HCT116 (cell line): ENCODE measurements around the gene INO80. TPM values are rescaled to one million over a fixed set of nuclear protein-coding genes. Genes with fewer than 3 reads are reported as not detected.

Experiments
- ATAC-seq: fragments of 200-7000 bp; cut with Tn5 transposase; 2 replicates; pipeline ENCODE4 v1.9.1; 2020; ENCODE audit warnings: mild to moderate bottlenecking, moderate library complexity
- BruUV-seq: library from RNA; stranded (reverse); fragments of 400-500 nt; replicated peaks from 2 replicates; lab custom pipeline; 2021; lab: Mats Ljungman, UMichigan
- CTCF ChIA-PET: fragments of 300-600 bp; sonication (Branson Sonifier 250); formaldehyde crosslinking; loops from one replicate; lab custom pipeline; 2021; ENCODE audit warnings: antibody characterized with exemption; lab: Charles Lee
- POLR2A ChIA-PET: fragments of 300-600, 350-600 bp; sonication (Branson Sonifier 250); formaldehyde crosslinking; loops from one replicate; lab custom pipeline; 2021; ENCODE audit warnings: antibody characterized with exemption; lab: Charles Lee
- RAD21 ChIA-PET, 2 experiments: fragments of 300-600 bp; sonication (Branson Sonifier 250); formaldehyde crosslinking; loops; one replicate each; lab custom pipeline; 2023; ENCODE audit warnings: low total read pairs in 2 of 2; ENCODE audit not compliant: uncharacterized antibody in 2 of 2, unreplicated experiment in 2 of 2, low non-redundant PET in 1 of 2; lab: Charles Lee
- DNase-seq: peaks from one replicate; pipeline ENCODE4 v3.0.0-alpha.2; 2010; ENCODE audit warnings: low read depth, low spot score
- H2AFZ ChIP-seq: fragments of 200-600 bp; shearing (Covaris generic), sonication (generic); 2 replicates; pipeline ENCODE4 v1.6.1; 2017; ENCODE audit warnings: low read depth, mixed run types, mixed read lengths, antibody characterized with exemption, low read length; ENCODE audit not compliant: poor library complexity, severe bottlenecking
- H3K27ac ChIP-seq: 2 replicates; pipeline ENCODE4 v1.5.1; 2012; ENCODE audit warnings: low read depth, low read length
- H3K27me3 ChIP-seq: fragments of 200-600 bp; sonication (generic); 2 replicates; pipeline ENCODE4 v1.6.1; 2016; ENCODE audit warnings: mixed run types, low read length, mixed read lengths; ENCODE audit not compliant: insufficient read depth
- H3K36me3 ChIP-seq, 2 experiments: fragments of 200-500 bp in 1 of 2; fragments of 200-600 bp in 1 of 2; sonication (Bioruptor generic) in 1 of 2; sonication (generic) in 1 of 2; 2 replicates each; pipeline versions ENCODE4 v1.5.1 to v1.6.1; 2014 to 2016; ENCODE audit warnings: low read length in 2 of 2, inconsistent platforms in 1 of 2, mixed read lengths in 1 of 2, mixed run types in 1 of 2; ENCODE audit not compliant: insufficient read depth in 2 of 2, control insufficient read depth in 1 of 2
- H3K4me1 ChIP-seq, 2 experiments: fragments of 200-600 bp in 1 of 2; sonication (generic) in 1 of 2; 2 replicates each; pipeline versions ENCODE4 v1.5.1 to v1.6.1; 2012 to 2017; ENCODE audit warnings: low read length in 2 of 2, inconsistent platforms in 1 of 2, mild to moderate bottlenecking in 1 of 2, mixed read lengths in 1 of 2, mixed run types in 1 of 2, moderate library complexity in 1 of 2; ENCODE audit not compliant: insufficient read depth in 2 of 2, control insufficient read depth in 1 of 2
- H3K4me2 ChIP-seq: fragments of 200-600 bp; sonication (generic); 2 replicates; pipeline ENCODE4 v1.6.1; 2017; ENCODE audit warnings: mixed run types, low read length, mixed read lengths
- H3K4me3 ChIP-seq, 2 experiments: fragments of 200-600 bp in 1 of 2; sonication (generic) in 1 of 2; replicated peaks in 1 of 2; 2 replicates each; pipeline ENCODE4 v1.5.1; 2011 to 2016; ENCODE audit warnings: low read length in 2 of 2, control low read depth in 1 of 2, low read depth in 1 of 2, mild to moderate bottlenecking in 1 of 2, mixed read lengths in 1 of 2, mixed run types in 1 of 2
- H3K79me2 ChIP-seq: fragments of 200-600 bp; sonication (generic); 2 replicates; pipeline ENCODE4 v1.6.1; 2017; ENCODE audit warnings: mild to moderate bottlenecking, mixed run types, low read length, moderate library complexity, mixed read lengths; ENCODE audit not compliant: insufficient read depth
- H3K9ac ChIP-seq: fragments of 200-600 bp; sonication (generic); 2 replicates; pipeline ENCODE4 v1.6.1; 2016; ENCODE audit warnings: low read length, mixed read lengths
- H3K9me2 ChIP-seq: fragments of 200-600 bp; sonication (generic), shearing (Covaris generic); 2 replicates; pipeline ENCODE4 v1.6.1; 2017; ENCODE audit warnings: mixed run types, mild to moderate bottlenecking, moderate library complexity; ENCODE audit not compliant: insufficient read depth
- H3K9me3 ChIP-seq, 2 experiments: fragments of 200-500 bp in 1 of 2; fragments of 200-600 bp in 1 of 2; sonication (Bioruptor generic) in 1 of 2; sonication (generic) in 1 of 2; 2 replicates each; pipeline ENCODE4 v1.6.1; 2014 to 2017; ENCODE audit warnings: low read length in 2 of 2, mixed read lengths in 2 of 2, inconsistent platforms in 1 of 2, low read depth in 1 of 2, mild to moderate bottlenecking in 1 of 2, mixed run types in 1 of 2, moderate library complexity in 1 of 2; ENCODE audit not compliant: control insufficient read depth in 1 of 2, insufficient read depth in 1 of 2
- H4K20me1 ChIP-seq: fragments of 200-600 bp; sonication (generic), shearing (Covaris generic); 2 replicates; pipeline ENCODE4 v1.6.1; 2017; ENCODE audit warnings: mixed run types, mild to moderate bottlenecking, moderate library complexity; ENCODE audit not compliant: insufficient read depth
- CBX3 ChIP-seq: IDR thresholded peaks from 2 replicates; pipeline ENCODE4 v1.6.1; 2012; ENCODE audit warnings: low read depth
- CEBPB ChIP-seq: IDR thresholded peaks from 2 replicates; pipeline ENCODE4 v1.6.1; 2012; ENCODE audit warnings: low read depth
- EGR1 ChIP-seq: IDR thresholded peaks from 2 replicates; pipeline ENCODE4 v1.6.1; 2012; ENCODE audit warnings: low read depth
- ELF1 ChIP-seq: IDR thresholded peaks from 2 replicates; pipeline ENCODE4 v1.6.1; 2012; ENCODE audit warnings: low read depth, borderline replicate concordance
- EZH2 ChIP-seq: fragments of 200-600 bp; sonication (generic); IDR thresholded peaks from 2 replicates; pipeline ENCODE4 v1.6.1; 2017; ENCODE audit warnings: antibody characterized with exemption, mixed run types
- EZH2phosphoT487 ChIP-seq: fragments of 200-600 bp; IDR thresholded peaks from 2 replicates; pipeline ENCODE4 v1.6.1; 2018; ENCODE audit warnings: antibody characterized with exemption, borderline replicate concordance
- POLR2A ChIP-seq: IDR thresholded peaks from 2 replicates; pipeline ENCODE4 v1.7.0; 2011; ENCODE audit warnings: borderline replicate concordance; ENCODE audit not compliant: insufficient read depth, insufficient read length; ENCODE audit errors: extremely low read depth
- POLR2AphosphoS5 ChIP-seq: IDR thresholded peaks from 2 replicates; pipeline ENCODE4 v1.6.1; 2011; ENCODE audit warnings: mild to moderate bottlenecking, low read depth, low read length, moderate library complexity
- RAD21 ChIP-seq: IDR thresholded peaks from 2 replicates; pipeline ENCODE4 v1.6.1; 2012; ENCODE audit warnings: low read depth, mild to moderate bottlenecking
- SIN3A ChIP-seq: IDR thresholded peaks from 2 replicates; pipeline ENCODE4 v1.6.1; 2012; ENCODE audit warnings: low read depth
- SP1 ChIP-seq: IDR thresholded peaks from 2 replicates; pipeline ENCODE4 v1.6.1; 2012; ENCODE audit warnings: low read depth
- SRF ChIP-seq: IDR thresholded peaks from 2 replicates; pipeline ENCODE4 v1.6.1; 2012; ENCODE audit warnings: low read depth
- YY1 ChIP-seq: IDR thresholded peaks from 2 replicates; pipeline ENCODE4 v1.6.1; 2011; ENCODE audit warnings: low read length, low read depth, moderate library complexity, mild to moderate bottlenecking; ENCODE audit not compliant: insufficient replicate concordance; ENCODE audit errors: extremely low read depth
- ZFX ChIP-seq: fragments of 450-650 bp; IDR thresholded peaks from 2 replicates; pipeline ENCODE4 v1.6.1; 2017
- ZNF274 ChIP-seq: fragments of 200-500 bp; sonication (Bioruptor generic); IDR thresholded peaks from 2 replicates; pipeline ENCODE4 v1.6.1; 2014; ENCODE audit warnings: mild to moderate bottlenecking, low read depth, low read length, inconsistent platforms
- intact Hi-C: fragments of 100-400 bp; cut with micrococcal nuclease; formaldehyde crosslinking; loops from 2 replicates; pipeline ENCODE4 v1.10.0; 2022
- total RNA-seq: library from RNA; stranded (reverse); gene quantifications from one replicate; pipeline ENCODE4 v1.2.1, GENCODE V29; 2021; ENCODE audit not compliant: unreplicated experiment
- TF ChIP-seq, protein P1 (sequence below): IDR thresholded peaks from 2 replicates; pipeline ENCODE4 v1.6.1; 2012; ENCODE audit warnings: low read depth
- TF ChIP-seq, protein P2 (sequence below): IDR thresholded peaks from 2 replicates; pipeline ENCODE4 v1.6.1; 2012
- TF ChIP-seq, protein P3 (sequence below): IDR thresholded peaks from 2 replicates; pipeline ENCODE4 v1.6.1; 2011; ENCODE audit warnings: mild to moderate bottlenecking, low read length, moderate library complexity; ENCODE audit not compliant: insufficient replicate concordance; ENCODE audit errors: extremely low read depth
- TF ChIP-seq, protein P4 (sequence below): IDR thresholded peaks from 2 replicates; pipeline ENCODE4 v1.6.1; 2012

INO80 gene
- total RNA-seq, 1 experiment from 2014 or later, result 28.2 TPM

DNA sequence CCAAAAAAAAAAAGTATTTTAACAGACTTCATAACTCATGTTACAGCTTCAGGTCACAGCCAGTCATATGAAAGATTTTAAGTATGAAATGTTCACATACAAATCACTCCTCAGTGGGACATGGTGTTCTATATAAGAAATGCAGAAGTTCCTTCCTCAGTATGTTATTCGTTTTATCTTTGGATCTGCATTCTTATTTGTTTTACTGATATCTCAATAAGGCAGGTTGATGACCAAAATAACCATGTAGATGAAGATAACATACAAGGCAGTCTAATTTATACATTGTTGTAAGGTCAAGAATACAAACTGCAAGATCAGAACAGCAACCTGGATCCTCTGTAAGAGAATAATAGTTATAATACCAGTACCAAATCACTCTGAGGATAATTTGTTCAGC is 87.2 kb downstream of the INO80 start:
- no peak for TF ChIP-seq ELF1
- no peak for TF ChIP-seq ZFX
- no peak for TF ChIP-seq EZH2phosphoT487
- TF ChIP-seq ZNF274, result no peak
- TF ChIP-seq, protein P1, sequence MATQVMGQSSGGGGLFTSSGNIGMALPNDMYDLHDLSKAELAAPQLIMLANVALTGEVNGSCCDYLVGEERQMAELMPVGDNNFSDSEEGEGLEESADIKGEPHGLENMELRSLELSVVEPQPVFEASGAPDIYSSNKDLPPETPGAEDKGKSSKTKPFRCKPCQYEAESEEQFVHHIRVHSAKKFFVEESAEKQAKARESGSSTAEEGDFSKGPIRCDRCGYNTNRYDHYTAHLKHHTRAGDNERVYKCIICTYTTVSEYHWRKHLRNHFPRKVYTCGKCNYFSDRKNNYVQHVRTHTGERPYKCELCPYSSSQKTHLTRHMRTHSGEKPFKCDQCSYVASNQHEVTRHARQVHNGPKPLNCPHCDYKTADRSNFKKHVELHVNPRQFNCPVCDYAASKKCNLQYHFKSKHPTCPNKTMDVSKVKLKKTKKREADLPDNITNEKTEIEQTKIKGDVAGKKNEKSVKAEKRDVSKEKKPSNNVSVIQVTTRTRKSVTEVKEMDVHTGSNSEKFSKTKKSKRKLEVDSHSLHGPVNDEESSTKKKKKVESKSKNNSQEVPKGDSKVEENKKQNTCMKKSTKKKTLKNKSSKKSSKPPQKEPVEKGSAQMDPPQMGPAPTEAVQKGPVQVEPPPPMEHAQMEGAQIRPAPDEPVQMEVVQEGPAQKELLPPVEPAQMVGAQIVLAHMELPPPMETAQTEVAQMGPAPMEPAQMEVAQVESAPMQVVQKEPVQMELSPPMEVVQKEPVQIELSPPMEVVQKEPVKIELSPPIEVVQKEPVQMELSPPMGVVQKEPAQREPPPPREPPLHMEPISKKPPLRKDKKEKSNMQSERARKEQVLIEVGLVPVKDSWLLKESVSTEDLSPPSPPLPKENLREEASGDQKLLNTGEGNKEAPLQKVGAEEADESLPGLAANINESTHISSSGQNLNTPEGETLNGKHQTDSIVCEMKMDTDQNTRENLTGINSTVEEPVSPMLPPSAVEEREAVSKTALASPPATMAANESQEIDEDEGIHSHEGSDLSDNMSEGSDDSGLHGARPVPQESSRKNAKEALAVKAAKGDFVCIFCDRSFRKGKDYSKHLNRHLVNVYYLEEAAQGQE, result no peak
- no peak for TF ChIP-seq EGR1
- TF ChIP-seq YY1, result no peak
- TF ChIP-seq EZH2, result no peak
- TF ChIP-seq, protein P2, sequence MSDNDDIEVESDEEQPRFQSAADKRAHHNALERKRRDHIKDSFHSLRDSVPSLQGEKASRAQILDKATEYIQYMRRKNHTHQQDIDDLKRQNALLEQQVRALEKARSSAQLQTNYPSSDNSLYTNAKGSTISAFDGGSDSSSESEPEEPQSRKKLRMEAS, result no peak
- TF ChIP-seq, protein P3, sequence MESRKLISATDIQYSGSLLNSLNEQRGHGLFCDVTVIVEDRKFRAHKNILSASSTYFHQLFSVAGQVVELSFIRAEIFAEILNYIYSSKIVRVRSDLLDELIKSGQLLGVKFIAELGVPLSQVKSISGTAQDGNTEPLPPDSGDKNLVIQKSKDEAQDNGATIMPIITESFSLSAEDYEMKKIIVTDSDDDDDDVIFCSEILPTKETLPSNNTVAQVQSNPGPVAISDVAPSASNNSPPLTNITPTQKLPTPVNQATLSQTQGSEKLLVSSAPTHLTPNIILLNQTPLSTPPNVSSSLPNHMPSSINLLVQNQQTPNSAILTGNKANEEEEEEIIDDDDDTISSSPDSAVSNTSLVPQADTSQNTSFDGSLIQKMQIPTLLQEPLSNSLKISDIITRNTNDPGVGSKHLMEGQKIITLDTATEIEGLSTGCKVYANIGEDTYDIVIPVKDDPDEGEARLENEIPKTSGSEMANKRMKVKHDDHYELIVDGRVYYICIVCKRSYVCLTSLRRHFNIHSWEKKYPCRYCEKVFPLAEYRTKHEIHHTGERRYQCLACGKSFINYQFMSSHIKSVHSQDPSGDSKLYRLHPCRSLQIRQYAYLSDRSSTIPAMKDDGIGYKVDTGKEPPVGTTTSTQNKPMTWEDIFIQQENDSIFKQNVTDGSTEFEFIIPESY, result no peak
- no peak for TF ChIP-seq CEBPB
- TF ChIP-seq POLR2A, result no peak
- no peak for TF ChIP-seq SP1
- TF ChIP-seq SRF, result no peak
- no peak for TF ChIP-seq RAD21
- TF ChIP-seq SIN3A, result no peak
- no peak for TF ChIP-seq CBX3
- TF ChIP-seq, protein P4, sequence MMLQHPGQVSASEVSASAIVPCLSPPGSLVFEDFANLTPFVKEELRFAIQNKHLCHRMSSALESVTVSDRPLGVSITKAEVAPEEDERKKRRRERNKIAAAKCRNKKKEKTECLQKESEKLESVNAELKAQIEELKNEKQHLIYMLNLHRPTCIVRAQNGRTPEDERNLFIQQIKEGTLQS, result no peak
- TF ChIP-seq POLR2AphosphoS5, result no peak
- H3K9ac ChIP-seq, result no peak overlapping the region
- intact Hi-C loops, result loop anchor here (10.0 kb wide), 1 partner anchor 156 kb away; no protein-coding TSS in a partner anchor

More for the DNA sequence above, 87.2 kb downstream of the INO80 start:
- Histone ChIP-seq H3K9me3 (no peaks in the 10 kb centered on the region), H3K9me2 (no peaks in the 10 kb centered on the region), H3K4me2 (no peak overlapping the region), H3K36me3 (peaks cover 14 to 20% of the 10 kb centered on the region in 2 experiments; a peak in 3 of 4 replicates), H3K4me1 (no peaks in the 10 kb centered on the region), H4K20me1 (no peaks in the 10 kb centered on the region; the same call in 1 of the 2 replicates), H2AFZ (no peak overlapping the region), H3K4me3 (no peak overlapping the region), H3K27ac (no peak overlapping the region), H3K79me2 (peaks cover 6% of the 10 kb centered on the region; the same call in 1 of the 2 replicates), H3K27me3 (no peaks in the 10 kb centered on the region)
- ChIA-PET CTCF (no interaction called here), RAD21 (no interaction called here), POLR2A (no interaction called here)
- BruUV-seq, result no TSS peak
- ATAC-seq, result no peak
- no peak for DNase-seq
